SK-N-SH (cell line): ENCODE results near the gene ARID1A. TPM values are rescaled to one million over a fixed set of nuclear protein-coding genes. Genes with fewer than 3 reads are reported as not detected.

Experiments
- CTCF ChIA-PET: fragments of 300-600, 350-600 bp; formaldehyde crosslinking; extraction: SDS; loops from one replicate; lab custom pipeline; 2021; lab: Yijun Ruan, JAX
- POLR2A ChIA-PET: fragments of 350-600 bp; sonication (Branson Sonifier 250); formaldehyde crosslinking; extraction: SDS; loops from one replicate; lab custom pipeline; 2020; ENCODE audit warnings: antibody characterized with exemption, inconsistent platforms; lab: Yijun Ruan, JAX
- DNase-seq: peaks from one replicate; pipeline ENCODE4 v3.0.0; 2012
- H2AFZ ChIP-seq: fragments of 200-600 bp; sonication (generic); 2 replicates; pipeline ENCODE4 v1.8.1; 2016; ENCODE audit warnings: antibody characterized with exemption, mild to moderate bottlenecking, low read depth
- H3F3A ChIP-seq: fragments of 200-600 bp; sonication (generic); replicated peaks from 2 replicates; pipeline ENCODE3; 2016; ENCODE audit warnings: antibody characterized with exemption, mild to moderate bottlenecking; ENCODE audit not compliant: insufficient read depth
- H3K27ac ChIP-seq, 2 experiments: fragments of 200-500 bp in 1 of 2; fragments of 200-600 bp in 1 of 2; sonication (Bioruptor generic) in 1 of 2; sonication (generic), shearing (Covaris generic) in 1 of 2; 2 replicates each; pipeline versions ENCODE4 v1.5.1 to v1.6.1; 2014 to 2016; ENCODE audit warnings: low read depth in 2 of 2, inconsistent platforms in 1 of 2, low read length in 1 of 2, mild to moderate bottlenecking in 1 of 2, mixed read lengths in 1 of 2
- H3K27me3 ChIP-seq: fragments of 200-600 bp; sonication (generic), shearing (Covaris generic); 2 replicates; pipeline ENCODE4 v1.6.1; 2016; ENCODE audit warnings: mixed run types; ENCODE audit not compliant: insufficient read depth
- H3K36me3 ChIP-seq, 2 experiments: fragments of 200-500 bp in 1 of 2; fragments of 200-600 bp in 1 of 2; sonication (Bioruptor generic) in 1 of 2; sonication (generic) in 1 of 2; replicated peaks in 1 of 2; 2 replicates each; pipeline versions ENCODE3 to v1.5.1; 2014 to 2016; ENCODE audit warnings: low read length in 1 of 2, mild to moderate bottlenecking in 1 of 2; ENCODE audit not compliant: insufficient read depth in 2 of 2, control insufficient read depth in 1 of 2
- H3K4me1 ChIP-seq, 2 experiments: fragments of 200-500 bp in 1 of 2; fragments of 200-600 bp in 1 of 2; sonication (Bioruptor generic) in 1 of 2; sonication (generic), shearing (Covaris generic) in 1 of 2; 2 replicates each; pipeline versions ENCODE4 v1.5.1 to v1.6.1; 2014 to 2016; ENCODE audit warnings: low read depth in 1 of 2, low read length in 1 of 2, mixed run types in 1 of 2; ENCODE audit not compliant: insufficient read depth in 2 of 2, control insufficient read depth in 1 of 2
- H3K4me2 ChIP-seq: fragments of 200-600 bp; sonication (generic), shearing (Covaris generic); 2 replicates; pipeline ENCODE4 v1.6.1; 2017; ENCODE audit warnings: mixed run types
- H3K4me3 ChIP-seq, 2 experiments: fragments of 200-500 bp in 1 of 2; fragments of 200-600 bp in 1 of 2; sonication (Bioruptor generic) in 1 of 2; sonication (generic), shearing (Covaris generic) in 1 of 2; 2 replicates each; pipeline versions ENCODE4 v1.5.1 to v1.8.1; 2014 to 2016; ENCODE audit warnings: low read depth in 2 of 2, inconsistent platforms in 1 of 2, low read length in 1 of 2, mild to moderate bottlenecking in 1 of 2, mixed read lengths in 1 of 2, moderate library complexity in 1 of 2
- H3K79me2 ChIP-seq: fragments of 200-600 bp; sonication (generic); 2 replicates; pipeline ENCODE4 v1.8.1; 2017; ENCODE audit warnings: mild to moderate bottlenecking; ENCODE audit not compliant: insufficient read depth
- H3K9ac ChIP-seq: fragments of 200-600 bp; sonication (generic); 2 replicates; pipeline ENCODE4 v1.6.1; 2017; ENCODE audit warnings: mixed run types
- H3K9me2 ChIP-seq: fragments of 200-600 bp; sonication (generic); 2 replicates; pipeline ENCODE4 v1.6.1; 2017; ENCODE audit warnings: mixed run types
- H3K9me3 ChIP-seq: fragments of 200-600 bp; sonication (generic); 2 replicates; pipeline ENCODE4 v1.6.1; 2017; ENCODE audit warnings: mixed run types, mild to moderate bottlenecking, moderate library complexity
- H4K20me1 ChIP-seq: fragments of 200-600 bp; sonication (generic); 2 replicates; pipeline ENCODE4 v1.6.1; 2017; ENCODE audit warnings: mild to moderate bottlenecking, mixed run types; ENCODE audit not compliant: insufficient read depth
- EP300 ChIP-seq, 2 experiments: IDR thresholded peaks; 2 replicates each; pipeline versions ENCODE4 v1.4.0 to v1.6.1; 2012; ENCODE audit warnings: borderline replicate concordance in 1 of 2, low read depth in 1 of 2, low read length in 1 of 2
- EZH2phosphoT487 ChIP-seq: fragments of 200-600 bp; sonication (generic); IDR thresholded peaks from 2 replicates; pipeline ENCODE4 v1.6.1; 2017; ENCODE audit warnings: low read depth, mixed run types, mild to moderate bottlenecking, antibody characterized with exemption, moderate library complexity, borderline replicate concordance
- FOSL2 ChIP-seq: IDR thresholded peaks from 2 replicates; pipeline ENCODE4 v1.4.0; 2012; ENCODE audit warnings: low read depth, mild to moderate bottlenecking, moderate library complexity, borderline replicate concordance
- FOXM1 ChIP-seq: IDR thresholded peaks from 2 replicates; pipeline ENCODE4 v1.4.0; 2012; ENCODE audit warnings: low read depth, mild to moderate bottlenecking
- GABPA ChIP-seq: IDR thresholded peaks from 2 replicates; pipeline ENCODE4 v1.4.0; 2012; ENCODE audit warnings: low read depth, mild to moderate bottlenecking
- IRF3 ChIP-seq: fragments of 150-350 bp; IDR thresholded peaks from 2 replicates; pipeline ENCODE4 v1.6.1; 2016; ENCODE audit warnings: mild to moderate bottlenecking, low read depth, low read length
- NFIC ChIP-seq: IDR thresholded peaks from 2 replicates; pipeline ENCODE4 v1.4.0; 2012; ENCODE audit warnings: borderline replicate concordance
- NRF1 ChIP-seq: IDR thresholded peaks from 2 replicates; pipeline ENCODE4 v1.6.1; 2012; ENCODE audit warnings: low read depth, mild to moderate bottlenecking, low read length
- PBX3 ChIP-seq: IDR thresholded peaks from 2 replicates; pipeline ENCODE4; 2012
- RAD21 ChIP-seq: IDR thresholded peaks from 2 replicates; pipeline ENCODE4 v1.6.1; 2012; ENCODE audit warnings: mild to moderate bottlenecking, low read length
- REST ChIP-seq: IDR thresholded peaks from 2 replicates; pipeline ENCODE4 v1.6.1; 2012; ENCODE audit warnings: mild to moderate bottlenecking, low read depth, low read length, moderate library complexity
- RFX5 ChIP-seq: IDR thresholded peaks from 2 replicates; pipeline ENCODE4 v1.6.1; 2012; ENCODE audit warnings: mild to moderate bottlenecking, improper control_type of control experiment, low read length
- SMC3 ChIP-seq: IDR thresholded peaks from 2 replicates; pipeline ENCODE4 v1.6.1; 2012; ENCODE audit warnings: low read depth, low read length, improper control_type of control experiment
- TAF1 ChIP-seq: IDR thresholded peaks from 2 replicates; pipeline ENCODE4 v1.6.1; 2012; ENCODE audit warnings: low read depth, mild to moderate bottlenecking, low read length, moderate library complexity, borderline replicate concordance
- TEAD4 ChIP-seq: IDR thresholded peaks from 2 replicates; pipeline ENCODE4 v1.4.0; 2012; ENCODE audit warnings: mild to moderate bottlenecking, borderline replicate concordance; ENCODE audit not compliant: insufficient read depth
- USF1 ChIP-seq: IDR thresholded peaks from 2 replicates; pipeline ENCODE4 v1.4.0; 2012; ENCODE audit warnings: low read depth, borderline replicate concordance
- USF2 ChIP-seq: fragments of 150-350 bp; IDR thresholded peaks from 2 replicates; pipeline ENCODE4 v1.6.1; 2017; ENCODE audit warnings: antibody characterized with exemption, low read length, low read depth, borderline replicate concordance
- YY1 ChIP-seq: IDR thresholded peaks from 2 replicates; pipeline ENCODE4 v1.4.0; 2012; ENCODE audit warnings: low read depth, mild to moderate bottlenecking
- ZBTB33 ChIP-seq: IDR thresholded peaks from 2 replicates; pipeline ENCODE4 v1.4.0; 2012; ENCODE audit warnings: low read depth, borderline replicate concordance
- WGBS: methylation state at CpG from one replicate; pipeline ENCODE4 v1.1.6; 2017; ENCODE audit warnings: low lambda C conversion rate; 5-methylcytosine and 5-hydroxymethylcytosine counted together
- polyA plus RNA-seq, 3 experiments: library from polyadenylated mRNA; depleted of rRNA; stranded (reverse); fragments of >200 nt; gene quantifications; 2 replicates each; pipeline ENCODE4 v1.2.3, GENCODE V29; 2012

Gene ARID1A
- 14.2 and 26.5 TPM in 2 replicates for polyA plus RNA-seq (2012; rRNA removed)
- polyA plus RNA-seq (2012; cell fraction: cytosol; rRNA removed): 15.6 and 20.3 TPM in 2 replicates
- 58.2 and 65.9 TPM in 2 replicates for polyA plus RNA-seq (2012; cell fraction: nucleus; rRNA removed)

GRCh38 chr1:26695356-26696118, at the start of gene ARID1A:
Gene ARID1A (plus strand): TSS chr1:26696015. CDS start chr1:26696404, 389 bp downstream.
- H3K79me2 ChIP-seq: peaks cover 60% of the 10 kb centered on the region
- no peaks in the 10 kb centered on the region for H3K27me3 ChIP-seq
- H3K4me3 ChIP-seq: peak within 1 kb of the TSS; percentile 74 to 83
- H3K9me2 ChIP-seq: no peaks in the 10 kb centered on the region
- 1% methylated on average over 30 of the region's 80 CpGs for WGBS
- peaks cover 0 to 7% of the 10 kb centered on the region in 2 experiments for H3K36me3 ChIP-seq
- ChIA-PET CTCF (interaction anchor here (3.1 kb wide), 1 partner anchor 93 kb away, joined by 24 read pairs; the partner anchor contains the start of gene PIGV), POLR2A (interaction anchor here (0.5 to 2.1 kb wide), 3 partner anchors 28 to 812 kb away, joined by 3 to 9 read pairs (median 7); partner anchors contain the start of gene PIGV)
- H3K4me1 ChIP-seq: peaks cover 34 to 41% of the 10 kb centered on the region in 2 experiments
- peak within 1 kb of the TSS; percentile 84 for H3K9ac ChIP-seq
- DNase-seq: peak; percentile 89
- H3K9me3 ChIP-seq: no peaks in the 10 kb centered on the region
- peak within 1 kb of the TSS; percentile 91 for H3K4me2 ChIP-seq
- peaks cover 29% of the 10 kb centered on the region for H3F3A ChIP-seq
- peak within 1 kb of the TSS; percentile 80 for H2AFZ ChIP-seq
- H3K27ac ChIP-seq: peak within 1 kb of the TSS; percentile 95 to 99
- H4K20me1 ChIP-seq: peaks cover 31% of the 10 kb centered on the region
- TF ChIP-seq YY1: peak; percentile 91
- TF ChIP-seq USF1: no peak
- TF ChIP-seq USF2: no peak
- TF ChIP-seq TAF1: peak; percentile 100
- peak; percentile 31; the same call in 1 of the 2 replicates for TF ChIP-seq SMC3
- TF ChIP-seq RAD21: 0 out of 2 replicates have a peak, but pooled peaks have one; percentile 18
- peak; percentile 71; the same call in 1 of the 2 replicates for TF ChIP-seq RFX5
- peak in 1 of 2 experiments; percentile 68; a peak in 2 of 4 replicates for TF ChIP-seq EP300 (IDR thresholded peaks at IDR 0.05; ENCODE audit: borderline replicate concordance in 1 of 2, low read depth in 1 of 2, low read length in 1 of 2)
- TF ChIP-seq PBX3: peak; percentile 59
- peak; percentile 66 for TF ChIP-seq NFIC
- no peak for TF ChIP-seq IRF3
- no peak for TF ChIP-seq EZH2phosphoT487
- TF ChIP-seq GABPA: no peak
- peak; percentile 72 for TF ChIP-seq TEAD4
- TF ChIP-seq ZBTB33: no peak
- peak; percentile 29; the same call in 1 of the 2 replicates for TF ChIP-seq NRF1
- peak; percentile 73 for TF ChIP-seq REST
- peak; percentile 51; the same call in 1 of the 2 replicates for TF ChIP-seq FOXM1
- TF ChIP-seq FOSL2: no peak
